ENCODE results near the gene CLDND2. TPM values are rescaled to one million over a fixed set of nuclear protein-coding genes. Genes with fewer than 3 reads are reported as not detected.
A peak's percentile ranks its signal among the peaks of the same experiment; 100 is the strongest.

Gene CLDND2
- total and polyA plus RNA-seq, 4 donors, result 0.22 to 3.0 TPM; not detected in 2

- no peak for DNase-seq (ENCODE audit: low spot score)
- peak overlapping the region; percentile 13 to 25 for H3K27ac ChIP-seq (ENCODE audit: low read depth in 1 of 2, low read length in 2 of 2)
- no peak for TF ChIP-seq FOXA2 (IDR thresholded peaks at IDR 0.05)
- TF ChIP-seq, protein P1, sequence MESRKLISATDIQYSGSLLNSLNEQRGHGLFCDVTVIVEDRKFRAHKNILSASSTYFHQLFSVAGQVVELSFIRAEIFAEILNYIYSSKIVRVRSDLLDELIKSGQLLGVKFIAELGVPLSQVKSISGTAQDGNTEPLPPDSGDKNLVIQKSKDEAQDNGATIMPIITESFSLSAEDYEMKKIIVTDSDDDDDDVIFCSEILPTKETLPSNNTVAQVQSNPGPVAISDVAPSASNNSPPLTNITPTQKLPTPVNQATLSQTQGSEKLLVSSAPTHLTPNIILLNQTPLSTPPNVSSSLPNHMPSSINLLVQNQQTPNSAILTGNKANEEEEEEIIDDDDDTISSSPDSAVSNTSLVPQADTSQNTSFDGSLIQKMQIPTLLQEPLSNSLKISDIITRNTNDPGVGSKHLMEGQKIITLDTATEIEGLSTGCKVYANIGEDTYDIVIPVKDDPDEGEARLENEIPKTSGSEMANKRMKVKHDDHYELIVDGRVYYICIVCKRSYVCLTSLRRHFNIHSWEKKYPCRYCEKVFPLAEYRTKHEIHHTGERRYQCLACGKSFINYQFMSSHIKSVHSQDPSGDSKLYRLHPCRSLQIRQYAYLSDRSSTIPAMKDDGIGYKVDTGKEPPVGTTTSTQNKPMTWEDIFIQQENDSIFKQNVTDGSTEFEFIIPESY (IDR thresholded peaks at IDR 0.05), result no peak
- TF ChIP-seq RAD21 (IDR thresholded peaks at IDR 0.05), result no peak
- no peak for TF ChIP-seq RXRA (IDR thresholded peaks at IDR 0.05)
- TF ChIP-seq SP1 (IDR thresholded peaks at IDR 0.05), result no peak
- TF ChIP-seq HNF4G (IDR thresholded peaks at IDR 0.05), result no peak
- no peak for TF ChIP-seq NR2F2 (IDR thresholded peaks at IDR 0.05)
- no peak for TF ChIP-seq MAX (IDR thresholded peaks at IDR 0.05)
- TF ChIP-seq, protein P2, sequence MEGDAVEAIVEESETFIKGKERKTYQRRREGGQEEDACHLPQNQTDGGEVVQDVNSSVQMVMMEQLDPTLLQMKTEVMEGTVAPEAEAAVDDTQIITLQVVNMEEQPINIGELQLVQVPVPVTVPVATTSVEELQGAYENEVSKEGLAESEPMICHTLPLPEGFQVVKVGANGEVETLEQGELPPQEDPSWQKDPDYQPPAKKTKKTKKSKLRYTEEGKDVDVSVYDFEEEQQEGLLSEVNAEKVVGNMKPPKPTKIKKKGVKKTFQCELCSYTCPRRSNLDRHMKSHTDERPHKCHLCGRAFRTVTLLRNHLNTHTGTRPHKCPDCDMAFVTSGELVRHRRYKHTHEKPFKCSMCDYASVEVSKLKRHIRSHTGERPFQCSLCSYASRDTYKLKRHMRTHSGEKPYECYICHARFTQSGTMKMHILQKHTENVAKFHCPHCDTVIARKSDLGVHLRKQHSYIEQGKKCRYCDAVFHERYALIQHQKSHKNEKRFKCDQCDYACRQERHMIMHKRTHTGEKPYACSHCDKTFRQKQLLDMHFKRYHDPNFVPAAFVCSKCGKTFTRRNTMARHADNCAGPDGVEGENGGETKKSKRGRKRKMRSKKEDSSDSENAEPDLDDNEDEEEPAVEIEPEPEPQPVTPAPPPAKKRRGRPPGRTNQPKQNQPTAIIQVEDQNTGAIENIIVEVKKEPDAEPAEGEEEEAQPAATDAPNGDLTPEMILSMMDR (IDR thresholded peaks at IDR 0.05; ENCODE audit: low read depth, low read length, missing input control), result no peak
- TF ChIP-seq, protein P3, sequence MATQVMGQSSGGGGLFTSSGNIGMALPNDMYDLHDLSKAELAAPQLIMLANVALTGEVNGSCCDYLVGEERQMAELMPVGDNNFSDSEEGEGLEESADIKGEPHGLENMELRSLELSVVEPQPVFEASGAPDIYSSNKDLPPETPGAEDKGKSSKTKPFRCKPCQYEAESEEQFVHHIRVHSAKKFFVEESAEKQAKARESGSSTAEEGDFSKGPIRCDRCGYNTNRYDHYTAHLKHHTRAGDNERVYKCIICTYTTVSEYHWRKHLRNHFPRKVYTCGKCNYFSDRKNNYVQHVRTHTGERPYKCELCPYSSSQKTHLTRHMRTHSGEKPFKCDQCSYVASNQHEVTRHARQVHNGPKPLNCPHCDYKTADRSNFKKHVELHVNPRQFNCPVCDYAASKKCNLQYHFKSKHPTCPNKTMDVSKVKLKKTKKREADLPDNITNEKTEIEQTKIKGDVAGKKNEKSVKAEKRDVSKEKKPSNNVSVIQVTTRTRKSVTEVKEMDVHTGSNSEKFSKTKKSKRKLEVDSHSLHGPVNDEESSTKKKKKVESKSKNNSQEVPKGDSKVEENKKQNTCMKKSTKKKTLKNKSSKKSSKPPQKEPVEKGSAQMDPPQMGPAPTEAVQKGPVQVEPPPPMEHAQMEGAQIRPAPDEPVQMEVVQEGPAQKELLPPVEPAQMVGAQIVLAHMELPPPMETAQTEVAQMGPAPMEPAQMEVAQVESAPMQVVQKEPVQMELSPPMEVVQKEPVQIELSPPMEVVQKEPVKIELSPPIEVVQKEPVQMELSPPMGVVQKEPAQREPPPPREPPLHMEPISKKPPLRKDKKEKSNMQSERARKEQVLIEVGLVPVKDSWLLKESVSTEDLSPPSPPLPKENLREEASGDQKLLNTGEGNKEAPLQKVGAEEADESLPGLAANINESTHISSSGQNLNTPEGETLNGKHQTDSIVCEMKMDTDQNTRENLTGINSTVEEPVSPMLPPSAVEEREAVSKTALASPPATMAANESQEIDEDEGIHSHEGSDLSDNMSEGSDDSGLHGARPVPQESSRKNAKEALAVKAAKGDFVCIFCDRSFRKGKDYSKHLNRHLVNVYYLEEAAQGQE (IDR thresholded peaks at IDR 0.05), result no peak
- H3K4me1 ChIP-seq (ENCODE audit: control insufficient read depth in 4 of 4, insufficient read depth in 4 of 4, low read length in 3 of 4), result peaks cover 9 to 52% (median 26%) of the 10 kb centered on the region in 4 donors
- H3K27me3 ChIP-seq (ENCODE audit: control insufficient read depth in 4 of 4, insufficient read depth in 4 of 4, low read length in 3 of 4), result no peaks in the 10 kb centered on the region
- no peaks in the 10 kb centered on the region for H3K36me3 ChIP-seq (ENCODE audit: control insufficient read depth in 4 of 4, insufficient read depth in 3 of 4, low read depth in 1 of 4, low read length in 3 of 4)
- H3K9me3 ChIP-seq (ENCODE audit: control insufficient read depth in 4 of 4, low read length in 3 of 4), result no peaks in the 10 kb centered on the region
- WGBS, result 97% methylated on average over 4 of the region's 4 CpGs
- H3K9ac ChIP-seq (ENCODE audit: low read depth in 1 of 2, low read length in 2 of 2), result no peak overlapping the region
- H3K4me3 ChIP-seq (ENCODE audit: low read depth in 1 of 3, low read length in 3 of 3), result no peak overlapping the region
Measured at GRCh38 chr19:51359294-51359693, 9.5 kb downstream of the CLDND2 start.

DNA sequence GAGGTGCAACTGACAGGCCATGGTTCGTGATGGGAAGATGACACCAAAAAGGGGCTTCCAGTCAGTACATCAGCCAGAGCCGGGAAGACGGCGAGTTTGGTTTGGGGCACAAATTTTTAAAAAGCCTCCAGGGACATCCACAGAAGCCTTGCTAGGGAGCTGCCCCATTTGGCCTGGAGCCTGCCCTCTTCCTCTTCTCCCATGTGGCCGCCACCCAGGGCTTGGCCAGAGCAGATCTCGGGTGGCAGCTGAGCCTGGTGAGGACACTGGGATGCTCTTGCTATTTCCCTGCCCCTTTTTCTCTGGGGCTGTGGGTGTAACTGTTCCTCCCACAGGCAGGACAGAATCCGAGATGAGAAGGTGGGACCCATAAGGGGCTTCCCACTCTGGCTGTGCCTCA, 10.9 kb downstream of the CLDND2 start:
- 79% methylated on average over 7 of the region's 7 CpGs for WGBS
- peaks cover 12 to 42% (median 21%) of the 10 kb centered on the region in 4 donors for H3K4me1 ChIP-seq (ENCODE audit: control insufficient read depth in 4 of 4, insufficient read depth in 4 of 4, low read length in 3 of 4)

More for the DNA sequence above, 10.9 kb downstream of the CLDND2 start:
- no peak overlapping the region for H3K4me3 ChIP-seq (ENCODE audit: low read depth in 1 of 3, low read length in 3 of 3)
- no peak for DNase-seq (ENCODE audit: low spot score)
- peak overlapping the region; percentile 39 to 59 for H3K27ac ChIP-seq (ENCODE audit: low read depth in 1 of 2, low read length in 2 of 2)
- H3K27me3 ChIP-seq (ENCODE audit: control insufficient read depth in 4 of 4, insufficient read depth in 4 of 4, low read length in 3 of 4), result no peaks in the 10 kb centered on the region
- H3K9me3 ChIP-seq (ENCODE audit: control insufficient read depth in 4 of 4, low read length in 3 of 4), result no peaks in the 10 kb centered on the region
- H3K36me3 ChIP-seq (ENCODE audit: control insufficient read depth in 4 of 4, insufficient read depth in 3 of 4, low read depth in 1 of 4, low read length in 3 of 4), result peaks cover 0 to 2% (median under 1%) of the 10 kb centered on the region in 4 donors
- no peak overlapping the region for H3K9ac ChIP-seq (ENCODE audit: low read depth in 1 of 2, low read length in 2 of 2)
- TF ChIP-seq, protein P3 (IDR thresholded peaks at IDR 0.05), result no peak
- no peak for TF ChIP-seq MAX (IDR thresholded peaks at IDR 0.05)
- TF ChIP-seq, protein P1 (IDR thresholded peaks at IDR 0.05), result no peak
- no peak for TF ChIP-seq HNF4A (conservative IDR thresholded peaks at IDR 0.05)
- no peak for TF ChIP-seq TAF1 (conservative IDR thresholded peaks at IDR 0.05)
- no peak for TF ChIP-seq RXRA (IDR thresholded peaks at IDR 0.05)
- no peak for TF ChIP-seq HNF4G (IDR thresholded peaks at IDR 0.05)
- TF ChIP-seq, protein P2 (IDR thresholded peaks at IDR 0.05; ENCODE audit: low read depth, low read length, missing input control), result no peak
- no peak for TF ChIP-seq ATF3 (IDR thresholded peaks at IDR 0.05)
- no peak for TF ChIP-seq FOXA2 (IDR thresholded peaks at IDR 0.05)
